ENCODE results near the gene IGLL5. TPM values are rescaled to one million over a fixed set of nuclear protein-coding genes. Genes with fewer than 3 reads are reported as not detected.

Gene IGLL5
- total RNA-seq, 1 experiment from 2014 or later: 1.0 TPM

DNA sequence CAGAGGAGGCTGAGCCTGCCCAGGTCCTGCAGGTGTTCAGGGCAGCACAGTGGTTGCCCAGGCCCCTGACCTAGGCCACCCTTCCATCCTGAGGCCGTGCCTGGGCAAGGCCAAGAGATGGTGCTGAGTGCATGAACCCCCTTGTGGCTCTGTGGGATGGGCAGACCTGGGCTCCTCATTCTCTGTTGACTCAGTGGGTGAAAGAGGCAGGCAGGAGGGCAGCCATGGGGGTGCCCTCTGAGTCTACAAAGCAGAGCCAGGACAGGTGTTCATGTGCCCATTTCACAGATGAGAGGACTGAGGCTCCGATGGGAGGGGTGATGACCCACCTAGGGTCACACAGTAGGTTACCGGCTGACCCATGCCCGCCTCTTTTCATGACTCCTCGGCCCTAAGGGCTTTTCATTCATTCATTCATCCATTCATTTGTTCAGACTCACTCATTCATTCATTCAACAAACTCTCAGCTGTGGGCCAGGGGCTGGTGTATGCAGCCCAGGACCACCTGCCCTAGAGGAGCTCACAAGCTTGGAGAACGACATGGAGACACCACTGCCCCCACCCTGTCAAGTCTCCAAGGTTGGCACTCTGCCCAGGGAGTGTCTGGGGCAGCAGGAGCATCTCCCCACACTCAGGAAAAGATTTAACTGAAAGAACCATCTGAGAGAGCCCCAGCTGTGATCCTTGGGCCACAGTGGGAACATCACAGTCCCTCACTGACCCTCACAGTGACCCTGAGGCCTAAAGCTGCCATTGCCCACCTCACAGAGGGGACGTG, 40.5 kb downstream of the IGLL5 start:
- Histone ChIP-seq H3K9me3 (replicated peaks) (no peaks in the 10 kb centered on the region), H3K27me3 (no peaks in the 10 kb centered on the region), H3K36me3 (no peaks in the 10 kb centered on the region), H3K4me1 (peaks cover 26% of the 10 kb centered on the region), H3K27ac (peak overlapping the region; percentile 33; the same call in 1 of the 2 replicates), H3K4me3 (no peak overlapping the region)
- DNase-seq: peak in 1 of 2 experiments; percentile 46

GRCh38 chr22:22928666-22929380, 41.2 kb downstream of the IGLL5 start:
- no peaks in the 10 kb centered on the region for H3K36me3 ChIP-seq
- peak overlapping the region; percentile 33; the same call in 1 of the 2 replicates for H3K27ac ChIP-seq
- peaks cover 26% of the 10 kb centered on the region for H3K4me1 ChIP-seq
- H3K9me3 ChIP-seq (replicated peaks): no peaks in the 10 kb centered on the region
- H3K27me3 ChIP-seq: no peaks in the 10 kb centered on the region
- H3K4me3 ChIP-seq: no peak overlapping the region
- DNase-seq: peak; percentile 59 to 61

DNA sequence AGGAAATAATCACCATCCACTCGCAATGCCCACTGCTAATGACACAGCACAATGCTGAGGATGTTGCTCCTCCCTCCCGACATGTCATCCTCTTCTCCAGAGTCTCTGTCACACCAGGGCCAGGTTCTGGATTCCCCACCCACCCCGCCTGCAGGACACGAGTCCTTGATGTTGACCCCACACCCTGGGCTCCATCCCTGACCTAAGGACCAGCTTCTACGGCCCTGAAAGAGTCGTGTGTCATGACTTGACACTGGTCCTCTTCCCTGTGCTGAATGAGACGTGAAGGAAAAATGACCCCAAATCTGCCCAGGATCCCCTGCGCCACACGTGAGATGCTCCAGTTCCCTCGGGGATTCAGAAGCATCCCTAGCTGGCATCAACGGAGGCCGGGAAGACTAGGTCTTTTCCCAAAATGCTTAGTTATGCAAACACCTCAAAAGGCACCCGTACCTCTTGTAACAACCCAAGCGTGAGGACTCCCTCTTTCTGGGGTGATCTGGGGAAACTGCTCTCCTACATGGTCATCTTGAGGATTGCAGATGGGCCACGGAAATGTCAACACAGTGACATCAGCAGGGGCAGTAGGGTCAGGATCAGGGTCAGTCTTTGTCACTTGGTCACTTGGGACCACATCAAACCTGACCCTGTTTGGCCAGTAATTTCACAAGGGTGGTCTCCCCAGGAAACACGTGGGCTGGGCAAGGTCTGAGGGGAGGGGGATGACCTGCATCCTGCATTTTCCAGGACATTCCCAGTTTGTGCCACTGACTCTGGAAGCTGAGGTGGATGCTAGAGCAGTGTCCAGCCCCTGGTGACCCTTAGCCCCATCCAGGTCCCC, 42.0 kb downstream of the IGLL5 start:
- no peaks in the 10 kb centered on the region for H3K27me3 ChIP-seq
- DNase-seq: no peak
- H3K4me1 ChIP-seq: peaks cover 26% of the 10 kb centered on the region
- H3K4me3 ChIP-seq: no peak overlapping the region
- no peaks in the 10 kb centered on the region for H3K9me3 ChIP-seq (replicated peaks)
- no peak overlapping the region for H3K27ac ChIP-seq
- H3K36me3 ChIP-seq: no peaks in the 10 kb centered on the region

GRCh38 chr22:22930222-22930497, 42.5 kb downstream of the IGLL5 start:
- no peaks in the 10 kb centered on the region for H3K36me3 ChIP-seq
- no peaks in the 10 kb centered on the region for H3K27me3 ChIP-seq
- H3K9me3 ChIP-seq (replicated peaks): no peaks in the 10 kb centered on the region
- H3K27ac ChIP-seq: no peak overlapping the region
- DNase-seq: no peak
- H3K4me1 ChIP-seq: peaks cover 26% of the 10 kb centered on the region
- no peak overlapping the region for H3K4me3 ChIP-seq

GRCh38 chr22:22930571-22931556, 43.2 kb downstream of the IGLL5 start:
- Histone ChIP-seq H3K4me1 (peaks cover 27% of the 10 kb centered on the region), H3K9me3 (replicated peaks) (no peaks in the 10 kb centered on the region), H3K27me3 (no peaks in the 10 kb centered on the region), H3K36me3 (no peaks in the 10 kb centered on the region), H3K27ac (no peak overlapping the region), H3K4me3 (no peak overlapping the region)
- DNase-seq: no peak

DNA sequence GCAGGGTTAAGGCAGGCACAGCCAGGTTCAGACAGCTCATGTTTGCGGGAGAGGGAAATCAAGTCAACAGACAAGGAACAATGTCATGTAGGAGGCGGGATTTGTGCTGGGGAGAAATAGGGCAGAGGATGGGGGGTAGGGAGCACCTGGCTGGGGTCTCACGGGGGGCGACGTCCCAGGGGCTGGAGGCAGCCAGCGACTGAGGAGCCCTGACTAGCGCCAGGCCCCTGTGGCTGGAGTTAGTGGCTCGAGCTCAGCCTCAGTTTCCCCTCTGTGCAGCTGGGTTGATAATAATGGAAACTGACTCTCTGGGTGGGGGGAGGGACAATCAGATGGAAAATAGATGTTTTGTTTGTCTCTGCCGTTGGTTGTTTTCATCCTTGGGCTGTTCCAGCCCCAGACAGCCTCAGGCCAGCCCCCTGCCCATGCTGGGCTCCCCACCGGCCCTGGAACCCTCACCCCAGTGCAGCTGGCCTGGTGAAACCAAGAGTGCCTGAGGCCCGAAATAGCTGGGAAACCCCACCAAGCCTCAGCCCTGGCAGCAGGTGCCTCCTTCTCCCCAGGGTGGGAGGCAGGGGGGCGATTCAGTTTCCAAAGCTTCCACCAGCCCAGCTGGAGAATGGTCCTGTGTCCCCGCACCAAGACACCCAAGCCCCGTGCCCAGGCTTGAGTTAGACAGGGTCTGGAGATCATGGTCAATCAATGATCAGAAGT, 44.1 kb downstream of the IGLL5 start:
- no peak for DNase-seq

DNA sequence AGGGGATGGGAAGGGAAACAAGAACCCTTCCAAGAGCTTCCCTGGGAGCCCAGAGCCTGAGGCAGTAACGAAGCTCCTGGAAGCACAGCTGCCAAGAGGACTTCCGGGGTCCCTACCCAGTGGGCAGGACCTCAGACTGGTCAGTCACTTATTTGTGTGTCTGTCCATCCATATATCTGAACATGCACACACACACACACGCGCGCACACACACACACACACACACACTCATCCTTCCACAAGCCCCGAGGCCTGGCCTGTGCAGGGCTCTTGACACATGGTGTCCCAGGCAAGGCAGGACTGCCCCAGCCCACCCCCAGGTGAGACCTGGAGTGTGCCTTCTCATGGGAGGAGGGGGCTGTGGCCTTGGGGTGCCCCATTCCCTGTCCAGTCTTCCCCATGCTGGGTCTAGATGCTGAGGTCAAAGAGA, 44.9 kb downstream of the IGLL5 start:
- peaks cover 30% of the 10 kb centered on the region for H3K4me1 ChIP-seq
- no peaks in the 10 kb centered on the region for H3K36me3 ChIP-seq
- H3K27me3 ChIP-seq: no peaks in the 10 kb centered on the region
- no peak overlapping the region for H3K27ac ChIP-seq
- H3K4me3 ChIP-seq: no peak overlapping the region
- no peak for DNase-seq
- H3K9me3 ChIP-seq (replicated peaks): no peaks in the 10 kb centered on the region

More for the DNA sequence above, 44.1 kb downstream of the IGLL5 start:
- H3K27ac ChIP-seq: no peak overlapping the region
- H3K4me1 ChIP-seq: peaks cover 30% of the 10 kb centered on the region
- H3K4me3 ChIP-seq: no peak overlapping the region
- H3K9me3 ChIP-seq (replicated peaks): no peaks in the 10 kb centered on the region
- H3K27me3 ChIP-seq: no peaks in the 10 kb centered on the region
- H3K36me3 ChIP-seq: no peaks in the 10 kb centered on the region

DNA sequence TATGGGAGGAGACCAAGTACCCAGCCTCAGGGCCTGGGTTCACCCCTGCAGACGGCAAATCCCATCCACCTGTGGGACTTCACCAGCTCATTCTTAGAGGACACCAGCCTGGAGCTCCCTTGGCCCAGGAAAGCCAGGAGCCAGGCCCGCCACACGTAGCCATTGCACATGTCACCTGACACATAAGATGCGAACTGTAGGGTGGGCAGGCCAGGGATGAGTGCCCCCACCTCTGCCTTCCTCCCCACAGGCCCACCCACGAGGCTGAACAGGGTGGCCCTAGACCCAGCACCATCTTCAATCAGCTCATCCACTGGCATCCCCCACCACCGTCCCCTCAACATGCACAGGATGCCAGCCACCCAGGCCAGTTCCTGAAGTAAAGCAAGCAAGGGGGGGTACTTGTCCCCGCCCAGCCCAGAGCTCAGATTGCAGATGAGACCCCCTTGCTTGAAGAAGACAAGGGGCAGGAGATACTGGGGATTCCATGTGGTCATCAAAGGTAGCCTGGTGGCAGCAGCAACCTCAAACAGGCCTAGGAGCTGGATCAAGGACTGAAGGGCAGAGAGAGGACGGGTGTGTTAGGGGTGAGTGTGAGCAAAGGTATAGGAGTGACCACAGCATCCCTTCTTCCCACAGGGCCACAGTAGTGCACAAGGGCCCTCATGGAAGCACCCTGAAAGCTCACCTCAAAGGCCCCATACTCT, 45.6 kb downstream of the IGLL5 start:
- Histone ChIP-seq H3K27me3 (no peaks in the 10 kb centered on the region), H3K9me3 (replicated peaks) (no peaks in the 10 kb centered on the region), H3K4me3 (no peak overlapping the region), H3K4me1 (peaks cover 29% of the 10 kb centered on the region), H3K27ac (no peak overlapping the region), H3K36me3 (no peaks in the 10 kb centered on the region)
- no peak for DNase-seq

DNA sequence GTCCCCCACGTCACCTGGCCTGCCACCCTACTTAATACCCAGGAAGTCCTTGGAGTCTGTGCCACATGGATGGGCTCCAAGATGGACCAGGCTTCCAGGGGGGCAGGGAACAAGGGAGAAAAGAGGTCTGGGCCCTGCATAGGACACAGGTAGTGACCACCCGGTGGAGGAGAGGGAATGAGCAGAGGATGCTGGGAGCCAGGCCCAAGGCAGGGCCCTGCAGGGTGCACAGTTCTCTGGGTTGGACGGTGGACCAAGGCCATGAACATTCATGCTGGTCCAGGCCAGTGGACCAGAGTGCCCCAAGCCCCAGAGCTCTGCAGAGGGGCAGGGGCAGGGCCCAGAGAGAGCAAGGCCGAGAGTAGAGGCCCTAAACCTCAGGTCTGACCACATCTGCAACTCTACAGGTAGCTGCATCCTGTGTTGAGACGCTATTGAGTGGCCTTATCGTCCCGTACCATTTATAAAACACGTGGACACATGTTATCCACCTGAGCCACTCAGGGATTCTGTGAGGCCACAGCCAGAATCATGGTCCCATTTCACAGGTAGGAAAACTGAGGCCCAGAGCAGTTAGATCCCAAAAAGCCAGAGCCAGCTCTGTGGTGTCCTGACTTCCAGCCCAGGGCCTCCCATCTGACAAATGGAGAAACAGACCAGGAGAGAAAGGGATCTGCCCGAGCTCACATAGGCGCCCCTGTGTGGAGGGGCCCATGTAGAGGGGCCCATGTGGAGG, 46.4 kb downstream of the IGLL5 start:
- H3K9me3 ChIP-seq (replicated peaks): no peaks in the 10 kb centered on the region
- no peak overlapping the region for H3K4me3 ChIP-seq
- DNase-seq: no peak
- no peaks in the 10 kb centered on the region for H3K27me3 ChIP-seq
- no peak overlapping the region for H3K27ac ChIP-seq
- peaks cover 22% of the 10 kb centered on the region for H3K4me1 ChIP-seq
- H3K36me3 ChIP-seq: no peaks in the 10 kb centered on the region

DNA sequence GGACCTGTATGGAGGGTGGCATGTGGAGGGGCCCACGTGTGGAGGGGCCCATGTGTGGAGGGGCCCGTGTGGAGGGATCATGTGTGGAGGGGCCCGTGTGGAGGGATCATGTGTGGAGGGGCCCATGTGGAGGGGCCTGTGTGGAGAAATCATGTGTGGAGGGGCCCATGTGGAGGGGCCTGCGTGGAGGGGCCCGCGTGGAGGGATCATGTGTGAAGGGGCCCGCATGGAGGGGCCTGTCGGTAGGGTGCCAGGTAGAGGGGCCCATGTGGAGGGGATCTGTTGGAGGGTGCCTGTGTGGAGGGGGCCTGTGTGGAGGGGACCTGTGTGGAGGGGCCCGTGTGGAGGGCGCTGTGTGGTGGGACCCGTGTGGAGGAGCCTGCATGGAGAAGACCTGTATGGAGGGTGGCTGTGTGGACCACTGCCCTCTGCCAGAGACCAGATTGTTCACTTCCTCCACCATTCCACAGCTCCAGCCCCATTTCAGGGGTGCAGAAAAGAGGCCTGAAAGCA, 47.0 kb downstream of the IGLL5 start:
- Histone ChIP-seq H3K4me3 (no peak overlapping the region), H3K4me1 (peaks cover 17% of the 10 kb centered on the region), H3K27ac (peak overlapping the region; percentile 75), H3K9me3 (replicated peaks) (no peaks in the 10 kb centered on the region), H3K27me3 (no peaks in the 10 kb centered on the region), H3K36me3 (no peaks in the 10 kb centered on the region)
- no peak for DNase-seq

DNA sequence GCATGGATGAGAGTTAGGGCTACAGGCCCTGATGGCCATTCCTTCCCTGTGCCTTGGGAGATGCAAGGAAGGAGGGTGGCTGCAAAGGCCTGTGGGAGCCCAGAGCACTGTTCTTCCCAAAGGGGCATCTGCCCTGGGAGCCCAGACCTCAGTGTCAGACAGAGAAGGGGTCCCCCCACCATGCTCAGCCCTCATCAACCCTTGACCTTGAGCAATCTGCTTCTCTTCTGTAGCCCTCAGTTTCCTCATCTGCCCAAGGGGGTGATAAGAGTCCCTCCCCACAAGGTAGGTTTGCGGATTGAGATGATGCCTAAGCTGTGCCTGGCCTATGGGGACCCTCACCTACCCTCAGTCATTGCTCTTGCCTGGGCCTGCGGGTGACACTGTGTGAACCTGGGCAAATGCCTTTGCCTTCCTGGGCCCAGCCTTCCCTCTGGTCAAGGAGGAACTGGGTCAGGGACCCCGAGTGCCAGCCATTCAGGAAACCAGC, 47.5 kb downstream of the IGLL5 start:
- no peaks in the 10 kb centered on the region for H3K27me3 ChIP-seq
- no peak overlapping the region for H3K4me3 ChIP-seq
- no peak for DNase-seq
- H3K36me3 ChIP-seq: no peaks in the 10 kb centered on the region
- no peaks in the 10 kb centered on the region for H3K9me3 ChIP-seq (replicated peaks)
- peak overlapping the region; percentile 75 for H3K27ac ChIP-seq
- H3K4me1 ChIP-seq: peaks cover 17% of the 10 kb centered on the region

GRCh38 chr22:22935546-22936157, 48.0 kb downstream of the IGLL5 start:
- Histone ChIP-seq H3K4me3 (no peak overlapping the region), H3K27ac (peak overlapping the region; percentile 75), H3K27me3 (no peaks in the 10 kb centered on the region), H3K9me3 (replicated peaks) (no peaks in the 10 kb centered on the region), H3K4me1 (peaks cover 17% of the 10 kb centered on the region), H3K36me3 (no peaks in the 10 kb centered on the region)
- DNase-seq: peak; percentile 90 to 95

Measured in SJCRH30 (cell line).